Activated B cell treated with CpG ODN at 0.5 μM for 24 hours (primary cell): ENCODE results near the gene CAD. TPM values are rescaled to one million over a fixed set of nuclear protein-coding genes. Genes with fewer than 3 reads are reported as not detected.

Experiments used
- ATAC-seq: fragments of 200-7000 bp; cut with Tn5 transposase; one replicate; pipeline ENCODE4 v1.10.0; 2021; ENCODE audit warnings: low read depth, mild to moderate bottlenecking, moderate library complexity
- CTCF ChIA-PET: fragments of 350-600 bp; sonication (Branson Sonifier 250); formaldehyde crosslinking; loops from one replicate; lab custom pipeline; 2021; ENCODE audit warnings: antibody characterized with exemption; lab: Charles Lee
- POLR2A ChIA-PET: fragments of 350-600 bp; sonication (Branson Sonifier 250); formaldehyde crosslinking; loops from one replicate; lab custom pipeline; 2021; ENCODE audit warnings: antibody characterized with exemption; lab: Charles Lee
- DNase-seq: peaks from one replicate; pipeline ENCODE4 v3.0.0; 2022
- H3K27ac Mint-ChIP-seq: one replicate; pipeline ENCODE4 v1.8.0; 2020; ENCODE audit warnings: mixed read lengths
- H3K27me3 Mint-ChIP-seq: one replicate; pipeline ENCODE4 v1.8.0; 2021; ENCODE audit warnings: mixed read lengths
- H3K36me3 Mint-ChIP-seq: one replicate; pipeline ENCODE4 v1.8.0; 2021; ENCODE audit warnings: low read depth, mixed read lengths
- H3K4me1 Mint-ChIP-seq: one replicate; pipeline ENCODE4 v1.8.0; 2021; ENCODE audit warnings: mixed read lengths
- H3K4me3 Mint-ChIP-seq: one replicate; pipeline ENCODE4 v1.8.0; 2020; ENCODE audit warnings: mild to moderate bottlenecking, mixed read lengths
- H3K9me3 Mint-ChIP-seq: one replicate; pipeline ENCODE4 v1.8.0; 2020; ENCODE audit warnings: mixed read lengths
- CTCF ChIP-seq: fragments of 200-600 bp; IDR thresholded peaks from one replicate; pipeline ENCODE4 v1.8.0; 2022; ENCODE audit warnings: antibody characterized with exemption, mild to moderate bottlenecking
- intact Hi-C: fragments of 100-400 bp; cut with micrococcal nuclease; formaldehyde crosslinking; loops from one replicate; pipeline ENCODE4 v1.15.1; 2024
- total RNA-seq: library from RNA; stranded (reverse); gene quantifications from 2 replicates; pipeline ENCODE4 v1.2.3, GENCODE V29; 2022

Gene CAD
- total RNA-seq, 1 donor from 2014 or later, result 64.1 TPM

- H3K4me1 Mint-ChIP-seq, result no peaks in the 10 kb centered on the region
- H3K27ac Mint-ChIP-seq, result no peak overlapping the region
- no peak overlapping the region for H3K4me3 Mint-ChIP-seq
- intact Hi-C loops, result no loop called here
- H3K27me3 Mint-ChIP-seq, result peaks cover 27% of the 10 kb centered on the region
- TF ChIP-seq CTCF, result no peak
- ATAC-seq (no peak), DNase-seq (no peak)
- ChIA-PET POLR2A (no interaction called here), CTCF (interaction anchor here (1.5 kb wide), 1 partner anchor 9 kb away, joined by 4 read pairs; no protein-coding TSS in a partner anchor)
- H3K9me3 Mint-ChIP-seq, result no peaks in the 10 kb centered on the region
- H3K36me3 Mint-ChIP-seq, result no peaks in the 10 kb centered on the region
Observed at GRCh38 chr2:27182346-27182745, 34.8 kb upstream of the CAD start.

- no peak overlapping the region for H3K27ac Mint-ChIP-seq
- no peak overlapping the region for H3K4me3 Mint-ChIP-seq
Observed at GRCh38 chr2:27184115-27184514, 33.1 kb upstream of the CAD start.

GRCh38 chr2:27185331-27186026 lies 31.7 kb upstream of the CAD start:
- Mint-ChIP-seq H3K36me3 (no peaks in the 10 kb centered on the region), H3K9me3 (no peaks in the 10 kb centered on the region), H3K4me1 (no peaks in the 10 kb centered on the region), H3K27me3 (peaks cover 22% of the 10 kb centered on the region), H3K4me3 (no peak overlapping the region), H3K27ac (no peak overlapping the region)
- no peak for ATAC-seq
- TF ChIP-seq CTCF, result no peak
- CTCF ChIA-PET, result no interaction called here
- no peak for DNase-seq
- intact Hi-C loops, result no loop called here
- POLR2A ChIA-PET, result interaction anchor here (0.5 kb wide), 1 partner anchor 51 kb away, joined by 5 read pairs; the partner anchor contains the start of gene PREB

More at GRCh38 chr2:27184115-27184514, 33.1 kb upstream of the CAD start:
- Mint-ChIP-seq H3K36me3 (no peaks in the 10 kb centered on the region), H3K9me3 (no peaks in the 10 kb centered on the region), H3K4me1 (no peaks in the 10 kb centered on the region), H3K27me3 (peaks cover 28% of the 10 kb centered on the region)
- DNase-seq (no peak), ATAC-seq (no peak)
- intact Hi-C loops, result no loop called here
- TF ChIP-seq CTCF, result no peak
- ChIA-PET CTCF (interaction anchor here (1.8 kb wide), 1 partner anchor 87 kb away, joined by 4 read pairs; no protein-coding TSS in a partner anchor), POLR2A (interaction anchor here (0.7 kb wide), 1 partner anchor 225 kb away, joined by 4 read pairs; no protein-coding TSS in a partner anchor)

- intact Hi-C loops, result no loop called here
- TF ChIP-seq CTCF, result no peak
- peaks cover 11% of the 10 kb centered on the region for H3K27me3 Mint-ChIP-seq
- H3K4me3 Mint-ChIP-seq, result no peak overlapping the region
- ATAC-seq (no peak), DNase-seq (no peak)
- no peaks in the 10 kb centered on the region for H3K36me3 Mint-ChIP-seq
- no peaks in the 10 kb centered on the region for H3K9me3 Mint-ChIP-seq
- H3K27ac Mint-ChIP-seq, result no peak overlapping the region
- H3K4me1 Mint-ChIP-seq, result no peaks in the 10 kb centered on the region
- POLR2A ChIA-PET, result no interaction called here
- CTCF ChIA-PET, result no interaction called here
Observed at GRCh38 chr2:27186613-27187345, 30.4 kb upstream of the CAD start.

GRCh38 chr2:27189989-27190388 lies 27.2 kb upstream of the CAD start:
- ChIA-PET CTCF (no interaction called here), POLR2A (no interaction called here)
- intact Hi-C loops, result no loop called here
- Mint-ChIP-seq H3K27me3 (peaks cover 6% of the 10 kb centered on the region), H3K4me3 (no peak overlapping the region), H3K4me1 (no peaks in the 10 kb centered on the region), H3K9me3 (no peaks in the 10 kb centered on the region), H3K36me3 (no peaks in the 10 kb centered on the region), H3K27ac (no peak overlapping the region)
- DNase-seq (no peak), ATAC-seq (no peak)
- no peak for TF ChIP-seq CTCF
